Activated CD8-positive, alpha-beta memory T cell treated with anti-CD3 and anti-CD28 coated beads for 24 hours (primary cell): ENCODE results near the gene TCF7.

ENCODE experiments used
- DNase-seq: peaks from one replicate; pipeline ENCODE4 v3.0.0-alpha.2; 2020

TCF7 gene

DNA sequence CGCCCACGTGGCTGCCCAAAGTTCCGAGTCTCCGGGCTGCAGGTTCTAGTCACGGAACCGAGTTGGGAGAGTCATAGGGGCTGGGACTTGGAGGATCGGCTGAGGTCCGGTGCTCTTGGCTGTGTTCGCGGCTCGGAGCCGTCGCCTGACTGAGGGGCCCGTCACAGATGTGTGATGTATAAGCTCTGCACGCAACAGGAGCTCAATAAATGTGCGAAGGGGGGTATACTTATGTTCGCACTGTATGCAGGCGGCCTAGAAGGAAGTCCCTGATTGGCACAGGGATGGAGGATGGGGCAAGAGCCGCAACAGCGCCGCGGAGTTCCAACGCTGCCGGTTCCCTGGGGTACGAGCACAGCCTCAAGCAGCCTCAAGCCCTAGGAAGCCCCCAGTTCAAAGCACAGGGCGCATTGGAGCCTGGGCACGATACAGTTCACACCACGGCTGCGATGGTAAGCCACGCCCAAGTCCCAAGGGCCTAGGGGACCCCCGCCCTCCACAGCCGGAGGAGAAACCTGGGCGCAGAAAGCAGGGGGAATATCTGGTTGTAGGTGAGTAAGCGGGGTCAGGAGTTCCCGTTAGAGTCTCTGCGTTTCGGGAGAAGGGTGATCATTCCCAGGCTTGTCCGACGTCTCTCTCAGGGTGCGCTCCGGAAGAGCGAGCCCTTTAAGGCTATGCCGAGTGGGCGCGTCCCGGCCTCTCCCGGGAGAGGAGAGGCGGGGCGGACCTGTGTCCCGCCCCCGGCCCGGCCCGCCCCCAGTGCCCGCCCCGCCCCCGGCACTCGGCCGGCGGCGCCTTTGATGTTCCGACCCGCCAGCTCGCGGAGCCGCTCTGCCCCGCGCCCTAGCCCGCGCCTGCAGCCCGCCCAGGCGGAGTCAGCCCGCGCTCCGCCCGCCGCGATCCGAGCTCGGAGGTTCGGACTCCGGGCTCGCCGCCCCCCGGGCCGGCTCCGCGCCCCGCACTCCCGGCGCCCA is at the start of gene TCF7:
Gene TCF7 (plus strand): TSS at position 780 of the 974 bp plus-strand sequence. CDS start 226 bp downstream, outside the sequence.
- peak; percentile 88 for DNase-seq

GRCh38 chr5:134069553-134069952 is 44.9 kb upstream of the TCF7 start:
- DNase-seq: no peak

DNA sequence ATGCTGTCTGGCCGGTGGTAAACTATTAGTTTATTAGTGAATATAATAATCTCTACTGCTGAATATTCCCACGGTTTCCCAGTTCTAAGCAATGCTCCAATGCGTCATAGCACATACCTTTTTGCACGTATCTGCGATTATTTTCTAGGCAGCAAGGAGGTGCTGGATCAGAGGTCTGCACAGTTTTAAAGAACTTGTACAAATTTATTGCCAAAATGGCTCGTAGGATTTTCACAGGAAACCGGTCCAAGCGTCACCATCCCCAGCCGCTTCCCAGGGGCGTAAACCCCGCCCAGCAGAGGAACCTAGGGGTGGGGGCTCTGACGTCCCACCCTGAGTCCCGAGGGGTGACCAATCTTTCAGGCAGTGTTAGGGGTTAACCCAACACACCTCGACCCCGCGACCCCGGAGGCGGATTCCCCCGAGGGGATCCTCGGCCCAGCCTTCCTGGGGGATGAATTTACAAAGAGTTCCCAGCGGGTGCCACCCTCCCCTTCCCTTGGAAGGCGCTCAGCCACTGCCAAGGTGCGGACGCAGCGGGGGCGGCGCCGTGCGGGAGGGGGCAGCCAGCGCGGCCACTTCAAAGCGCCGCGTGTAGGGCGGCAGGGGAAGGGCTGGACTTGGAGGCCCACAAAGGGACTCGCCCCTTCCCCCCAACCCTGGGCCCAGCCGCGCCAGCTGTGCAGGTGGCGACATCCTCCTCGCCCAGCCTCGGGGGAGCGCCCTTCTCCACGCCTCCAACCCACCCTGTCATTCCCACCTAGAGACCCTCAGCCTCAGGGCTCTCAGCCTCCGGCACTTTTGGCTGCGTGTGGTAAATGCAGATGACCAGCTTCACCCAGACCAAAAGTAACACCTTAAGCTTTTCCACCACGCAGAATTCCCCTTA is 43.5 kb upstream of the TCF7 start:
- no peak for DNase-seq

- peak; percentile 80 for DNase-seq
Observed at GRCh38 chr5:134071614-134072207, 42.8 kb upstream of the TCF7 start.

GRCh38 chr5:134072471-134073210 is 41.8 kb upstream of the TCF7 start:
- no peak for DNase-seq

- DNase-seq: no peak
Observed at GRCh38 chr5:134073404-134073803, 41.1 kb upstream of the TCF7 start.

- DNase-seq: no peak
Observed at GRCh38 chr5:134075102-134075501, 39.4 kb upstream of the TCF7 start.

DNA sequence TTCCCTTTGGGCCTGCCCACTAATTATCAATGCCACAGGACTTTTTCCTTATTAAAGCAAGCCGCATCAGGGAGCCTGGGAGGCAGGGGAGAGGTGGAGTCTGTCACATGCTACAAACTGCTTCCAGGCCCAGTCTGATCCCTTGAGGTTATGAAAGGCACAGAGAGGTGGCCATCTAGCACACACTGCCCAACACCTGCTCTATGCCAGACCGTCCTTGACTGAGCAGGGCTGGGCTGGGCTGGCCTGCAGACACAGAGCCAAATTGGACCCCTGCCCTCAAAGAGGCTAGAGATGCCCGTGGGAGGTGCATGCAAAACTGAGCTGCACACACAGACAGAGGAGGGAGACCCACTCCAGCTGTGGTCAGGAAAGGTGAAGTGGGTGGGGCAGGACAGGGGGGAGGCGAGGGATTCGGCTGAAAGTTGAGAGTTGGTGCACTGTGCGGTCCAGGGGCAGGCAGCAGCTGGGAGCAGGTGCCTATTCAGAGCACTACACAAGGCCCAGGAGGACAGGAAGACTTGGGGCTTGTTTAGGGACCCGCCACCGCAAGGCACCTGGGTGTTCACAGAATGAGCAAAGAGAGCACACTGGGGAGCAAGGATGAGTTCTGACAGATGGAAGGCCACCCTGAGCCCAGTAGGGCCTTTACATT is 36.4 kb upstream of the TCF7 start:
- DNase-seq: peak; percentile 73

- DNase-seq: peak; percentile 83
Observed at GRCh38 chr5:134079748-134080581, 34.5 kb upstream of the TCF7 start.

DNA sequence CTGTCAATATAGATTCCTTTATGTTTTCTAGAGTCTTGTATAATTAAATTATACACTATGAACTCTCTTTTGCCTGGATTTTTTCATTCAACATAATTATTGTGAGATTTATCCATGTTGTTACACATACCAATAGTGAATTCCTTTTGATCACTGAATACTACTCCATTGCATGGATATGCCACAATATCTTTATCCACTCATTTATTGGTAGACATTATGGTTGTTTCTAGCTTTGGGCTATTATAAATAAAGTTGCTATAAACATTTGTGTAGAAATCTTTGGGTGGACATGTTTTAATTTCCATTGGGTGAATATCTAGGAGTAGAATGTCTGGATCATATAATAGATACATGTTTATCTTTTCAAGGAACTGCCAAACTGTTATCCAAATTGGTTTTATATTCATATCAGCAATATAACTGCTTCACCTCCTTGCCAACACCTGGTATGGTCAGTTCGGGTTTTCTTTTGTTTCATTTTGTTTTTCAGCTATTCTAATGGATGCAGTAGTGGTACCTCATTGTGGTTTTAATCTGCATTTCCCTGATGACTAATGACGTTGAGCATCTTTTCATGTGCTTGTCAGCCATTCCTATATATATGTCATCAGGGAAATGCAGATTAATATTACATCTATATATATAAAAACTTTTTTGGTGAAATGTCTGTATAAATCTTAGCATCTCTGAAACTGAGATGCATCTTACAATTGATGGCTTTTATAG is 32.1 kb upstream of the TCF7 start:
- no peak for DNase-seq

GRCh38 chr5:134083517-134083916 is 31.0 kb upstream of the TCF7 start:
- DNase-seq: peak; percentile 59

GRCh38 chr5:134084022-134084565 is 30.4 kb upstream of the TCF7 start:
- no peak for DNase-seq

GRCh38 chr5:134084570-134084969 is 29.9 kb upstream of the TCF7 start:
- no peak for DNase-seq

GRCh38 chr5:134085411-134085810 is 29.1 kb upstream of the TCF7 start:
- DNase-seq: no peak

DNA sequence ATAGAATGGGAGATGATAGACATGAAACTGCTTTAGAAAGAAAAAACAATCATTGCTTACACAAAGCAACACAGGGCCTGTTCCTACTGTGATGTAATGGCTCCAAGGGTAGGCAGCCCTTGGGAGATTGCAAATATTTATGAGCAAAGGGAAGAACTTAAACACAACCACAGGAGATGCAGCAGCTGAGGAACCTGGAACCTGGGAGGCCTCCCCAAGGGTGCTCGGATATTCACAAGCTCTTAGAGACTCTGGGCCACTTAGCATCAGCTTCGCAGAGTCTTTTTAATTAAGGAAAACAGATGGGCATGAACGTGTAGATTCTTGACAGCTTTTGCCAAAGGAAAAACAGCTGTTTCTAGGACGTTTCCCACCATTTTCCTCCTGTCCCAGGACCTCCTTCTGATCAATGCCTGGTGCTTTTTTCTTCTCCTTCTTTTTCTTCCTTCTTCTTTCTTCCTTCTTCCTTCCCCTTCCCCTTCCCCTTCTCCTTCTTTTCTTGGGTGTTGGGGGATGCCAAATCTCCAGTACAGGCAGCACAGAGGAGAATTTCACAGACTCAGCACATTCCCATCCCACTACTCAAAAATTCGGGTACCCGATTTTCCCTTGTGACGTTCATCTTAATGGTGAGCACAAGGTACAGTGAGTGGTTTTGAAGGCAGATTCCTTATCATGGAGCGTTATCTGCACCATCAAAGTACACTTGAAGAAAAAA is 28.1 kb upstream of the TCF7 start:
- no peak for DNase-seq

DNA sequence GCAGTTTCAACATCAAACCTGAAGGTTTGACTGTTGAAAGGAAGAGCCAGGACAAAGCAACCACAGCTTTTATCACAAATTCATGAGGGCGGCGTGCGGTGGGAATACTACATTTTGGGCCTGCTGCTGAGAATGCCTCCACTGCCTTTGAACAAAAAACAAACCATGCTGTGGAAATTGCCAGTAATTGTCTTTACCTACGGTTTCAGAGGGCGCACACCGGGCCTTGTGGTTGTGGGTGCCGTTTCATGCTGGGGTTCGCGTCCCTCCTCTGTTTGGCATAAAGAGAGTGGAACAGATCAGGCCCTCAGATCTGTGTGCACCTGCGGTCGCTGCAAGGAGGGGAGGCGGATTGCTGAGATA is 27.6 kb upstream of the TCF7 start:
- peak; percentile 84 for DNase-seq

- DNase-seq: peak; percentile 60
Observed at GRCh38 chr5:134088291-134088690, 26.2 kb upstream of the TCF7 start.

- peak; percentile 64 for DNase-seq
Observed at GRCh38 chr5:134088994-134089560, 25.4 kb upstream of the TCF7 start.

DNA sequence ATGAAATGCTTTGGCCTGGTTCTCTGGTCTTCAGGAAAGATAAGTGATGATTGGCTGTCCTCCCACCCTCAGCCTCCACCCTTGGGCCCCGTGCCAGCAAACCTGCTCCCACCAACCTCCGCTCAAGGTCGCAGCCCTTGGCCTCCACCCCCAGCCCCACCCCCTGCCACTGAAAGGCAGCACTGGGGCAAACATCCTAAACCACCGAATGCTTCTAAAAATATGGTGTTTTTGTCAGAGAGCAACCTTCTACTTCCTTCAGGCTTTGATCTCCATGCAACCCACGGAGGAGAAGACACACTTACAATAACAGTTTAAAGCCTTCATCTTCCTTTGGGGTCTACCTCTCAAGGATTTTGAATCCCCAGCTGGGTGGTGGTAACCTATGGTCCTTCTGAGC is 24.0 kb upstream of the TCF7 start:
- peak; percentile 72 for DNase-seq
